Lung (tissue), 12 donors: ENCODE measurements around the gene MID1IP1. TPM values are rescaled to one million over a fixed set of nuclear protein-coding genes. Genes with fewer than 3 reads are reported as not detected.

ENCODE experiments used
- ATAC-seq: fragments of 200-7000 bp; cut with Tn5 transposase; one replicate; pipeline ENCODE4 v1.9.1; 2020; ENCODE audit warnings: moderate number of reproducible peaks; ENCODE audit not compliant: insufficient read depth, low FRiP score
- DNase-seq, 3 donors: peaks; one replicate each; pipeline ENCODE4 v3.0.0-alpha.2; 2013 to 2017
- H3K27ac ChIP-seq, 2 donors: one replicate each; pipeline ENCODE4 v1.5.1; 2013; ENCODE audit warnings: mild to moderate bottlenecking in 2 of 2, moderate library complexity in 2 of 2, control low read depth in 1 of 2, inconsistent platforms in 1 of 2, low read depth in 1 of 2, low read length in 1 of 2
- H3K27me3 ChIP-seq, 3 donors: one replicate each; pipeline ENCODE4 v1.5.1; 2013; ENCODE audit warnings: low read length in 2 of 3; ENCODE audit not compliant: control insufficient read depth in 3 of 3, insufficient read depth in 3 of 3
- H3K36me3 ChIP-seq, 4 donors: one replicate each; pipeline ENCODE4 v1.5.1; 2013; ENCODE audit warnings: low read length in 4 of 4, mild to moderate bottlenecking in 1 of 4, moderate library complexity in 1 of 4; ENCODE audit not compliant: control insufficient read depth in 4 of 4, insufficient read depth in 4 of 4
- H3K4me1 ChIP-seq, 5 donors: one replicate each; pipeline ENCODE4 v1.5.1; 2013; ENCODE audit warnings: low read length in 5 of 5, mild to moderate bottlenecking in 2 of 5, moderate library complexity in 1 of 5; ENCODE audit not compliant: control insufficient read depth in 5 of 5, insufficient read depth in 5 of 5
- H3K4me3 ChIP-seq: one replicate; pipeline ENCODE4 v1.5.1; 2013; ENCODE audit warnings: mild to moderate bottlenecking, control low read depth, moderate library complexity
- H3K9ac ChIP-seq, 2 donors: one replicate each; pipeline ENCODE4 v1.5.1; 2013; ENCODE audit warnings: low read length in 2 of 2, control low read depth in 1 of 2; ENCODE audit not compliant: insufficient read depth in 1 of 2
- H3K9me3 ChIP-seq, 4 donors: one replicate each; pipeline ENCODE4 v1.5.1; 2013; ENCODE audit warnings: low read length in 3 of 4, mild to moderate bottlenecking in 1 of 4, moderate library complexity in 1 of 4; ENCODE audit not compliant: control insufficient read depth in 4 of 4, insufficient read depth in 3 of 4
- CTCF ChIP-seq: IDR thresholded peaks from 2 replicates; pipeline ENCODE4 v1.5.1; 2012; ENCODE audit warnings: mild to moderate bottlenecking; ENCODE audit errors: control extremely low read depth, extremely low read depth
- WGBS, 2 donors: extraction: QIAGEN DNeasy Blood & Tissue Kit; methylation state at CpG; one replicate each; pipeline ENCODE4 v1.1.7; 2013; 5-methylcytosine and 5-hydroxymethylcytosine counted together
- polyA plus RNA-seq, 2 donors: library from polyadenylated mRNA; stranded (reverse); fragments of 200-250 nt; gene quantifications; one replicate each; pipeline ENCODE4 v1.2.1, GENCODE V29; 2013
- total RNA-seq, 2 donors: library from RNA; depleted of rRNA in 1 of 2; stranded (reverse); fragments of >200 nt in 1 of 2; gene quantifications; one replicate each; pipeline ENCODE4 v1.2.1, GENCODE V29; 2014 to 2021
- donor health status: control.
- donor health status: control.
- donor health status: Bipolar disorder and iron deficiency.
- donor health status: healthy.
- donor health status: DM: yes; HTN: yes; CAD: no.

MID1IP1 gene
- total and polyA plus RNA-seq, 4 donors = 49.0 to 156 (median 107) TPM

DNA sequence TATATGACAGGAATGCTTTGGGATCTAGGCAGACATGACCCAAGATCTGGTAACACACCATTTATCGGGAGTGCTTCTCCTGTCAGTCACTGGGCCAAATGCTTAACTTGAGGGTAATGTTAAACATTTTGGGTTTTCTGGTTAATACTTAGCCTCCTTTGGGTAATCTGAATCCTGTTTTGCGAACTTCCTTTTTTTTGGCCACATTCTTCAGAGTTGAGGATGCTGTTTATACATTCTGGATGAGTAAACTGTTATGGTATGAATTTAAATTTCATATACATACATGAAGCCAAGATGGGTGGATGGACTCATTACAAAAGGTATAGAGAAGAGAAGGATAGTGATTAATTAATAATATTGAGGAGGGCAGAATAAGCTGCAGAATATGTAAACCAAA, 36.1 kb downstream of the MID1IP1 start:
- Histone ChIP-seq H3K4me1 (peaks cover 0 to 2% (median 0%) of the 10 kb centered on the region in 5 donors), H3K27me3 (peaks cover 0 to 10% (median 3%) of the 10 kb centered on the region in 3 donors), H3K9ac (no peak overlapping the region), H3K27ac (no peak overlapping the region), H3K36me3 (no peaks in the 10 kb centered on the region), H3K4me3 (no peak overlapping the region), H3K9me3 (peaks cover 0 to 2% (median 0%) of the 10 kb centered on the region in 4 donors)
- WGBS, 2 donors = 78 to 94% methylated on average over 2 of the region's 2 CpGs
- DNase-seq (no peak), ATAC-seq (no peak)
- no peak for TF ChIP-seq CTCF

DNA sequence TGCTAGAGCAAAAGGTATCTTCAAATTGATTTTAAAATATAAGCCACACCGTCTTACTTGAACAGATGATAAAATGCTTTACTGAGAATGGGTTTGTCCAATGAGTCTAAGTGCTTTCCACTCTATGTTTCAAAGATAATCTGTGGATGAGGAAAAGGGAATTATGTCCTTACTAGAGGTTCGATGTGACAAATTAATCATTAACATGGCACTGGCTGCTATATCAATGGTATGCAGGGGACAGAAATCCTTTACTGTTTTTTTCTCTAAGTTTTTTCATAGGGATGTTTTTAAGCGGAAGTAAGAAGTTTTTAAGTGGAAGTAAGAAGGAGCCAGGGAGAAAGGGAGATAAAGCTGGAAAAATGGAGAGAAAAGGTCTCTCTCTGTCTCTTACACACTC, 38.0 kb downstream of the MID1IP1 start:
- H3K27ac ChIP-seq = no peak overlapping the region
- no peak overlapping the region for H3K4me3 ChIP-seq
- H3K9ac ChIP-seq = no peak overlapping the region
- 68 to 95% methylated on average over 3 of the region's 3 CpGs for WGBS, 2 donors
- H3K9me3 ChIP-seq = no peaks in the 10 kb centered on the region
- H3K27me3 ChIP-seq = peaks cover 0 to 8% (median 6%) of the 10 kb centered on the region in 3 donors
- no peaks in the 10 kb centered on the region for H3K36me3 ChIP-seq
- no peak for ATAC-seq
- peaks cover 0 to 2% (median 0%) of the 10 kb centered on the region in 5 donors for H3K4me1 ChIP-seq
- TF ChIP-seq CTCF = no peak
- DNase-seq = no peak

GRCh38 chrX:38839944-38840343, 38.7 kb downstream of the MID1IP1 start:
- no peak for ATAC-seq
- peaks cover 2 to 8% (median 6%) of the 10 kb centered on the region in 3 donors for H3K27me3 ChIP-seq
- H3K27ac ChIP-seq = no peak overlapping the region
- H3K4me1 ChIP-seq = peaks cover 0 to 2% (median 0%) of the 10 kb centered on the region in 5 donors
- DNase-seq = no peak
- no peak overlapping the region for H3K9ac ChIP-seq
- H3K36me3 ChIP-seq = no peaks in the 10 kb centered on the region
- 68 to 100% methylated on average over 1 of the region's 1 CpG for WGBS, 2 donors
- no peaks in the 10 kb centered on the region for H3K9me3 ChIP-seq
- H3K4me3 ChIP-seq = no peak overlapping the region
- no peak for TF ChIP-seq CTCF

- Histone ChIP-seq H3K9ac (no peak overlapping the region), H3K9me3 (no peaks in the 10 kb centered on the region), H3K27me3 (peaks cover 2 to 8% (median 6%) of the 10 kb centered on the region in 3 donors), H3K4me1 (peaks cover 0 to 2% (median 0%) of the 10 kb centered on the region in 5 donors), H3K36me3 (no peaks in the 10 kb centered on the region), H3K27ac (no peak overlapping the region), H3K4me3 (no peak overlapping the region)
- WGBS, 2 donors = 70 to 83% methylated on average over 2 of the region's 2 CpGs
- ATAC-seq (no peak), DNase-seq (no peak)
- TF ChIP-seq CTCF = no peak
Measured at GRCh38 chrX:38841750-38842149, 40.5 kb downstream of the MID1IP1 start.
